DND-41 (cell line): ENCODE measurements around the gene RPIA.
A peak's percentile ranks its signal among the peaks of the same experiment; 100 is the strongest.

Experiments used
- ATAC-seq: fragments of 200-7000 bp; cut with Tn5 transposase; 3 replicates; pipeline ENCODE4 v1.9.1; 2021; ENCODE audit warnings: low read depth; ENCODE audit not compliant: insufficient read depth
- DNase-seq: peaks from one replicate; pipeline ENCODE4 v3.0.0-alpha.2; 2020
- H2AFZ ChIP-seq: 2 replicates; pipeline ENCODE4 v1.6.0; 2012; ENCODE audit warnings: low read depth, low read length
- H3K27ac ChIP-seq: 2 replicates; pipeline ENCODE4 v1.5.1; 2012; ENCODE audit warnings: low read length, inconsistent platforms
- H3K27me3 ChIP-seq: fragments of 200-600 bp; sonication (generic); 2 replicates; pipeline ENCODE4 v1.6.0; 2012; ENCODE audit warnings: low read length, mild to moderate bottlenecking, inconsistent platforms; ENCODE audit not compliant: insufficient read depth, poor library complexity
- H3K36me3 ChIP-seq: 2 replicates; pipeline ENCODE4 v1.5.1; 2012; ENCODE audit warnings: low read length, inconsistent platforms; ENCODE audit not compliant: insufficient read depth
- H3K4me1 ChIP-seq: 2 replicates; pipeline ENCODE4 v1.5.1; 2012; ENCODE audit warnings: mild to moderate bottlenecking, low read length; ENCODE audit not compliant: insufficient read depth
- H3K4me2 ChIP-seq: 2 replicates; pipeline ENCODE4 v1.6.0; 2012; ENCODE audit warnings: mild to moderate bottlenecking, moderate library complexity, low read length, inconsistent platforms; ENCODE audit not compliant: insufficient read depth
- H3K4me3 ChIP-seq, 2 experiments: fragments of 200-600 bp in 1 of 2; shearing (Covaris generic) in 1 of 2; 2 replicates each; pipeline ENCODE4 v1.5.1; 2012 to 2016; ENCODE audit warnings: inconsistent platforms in 2 of 2, low read length in 2 of 2, mild to moderate bottlenecking in 2 of 2, low read depth in 1 of 2, moderate library complexity in 1 of 2
- H3K79me2 ChIP-seq: 2 replicates; pipeline ENCODE4 v1.6.0; 2012; ENCODE audit warnings: low read length, inconsistent platforms; ENCODE audit not compliant: insufficient read depth
- H3K9ac ChIP-seq: 2 replicates; pipeline ENCODE4 v1.6.0; 2012; ENCODE audit warnings: low read depth, mild to moderate bottlenecking, inconsistent platforms, low read length, moderate library complexity
- H3K9me3 ChIP-seq: 2 replicates; pipeline ENCODE4 v1.5.1; 2012; ENCODE audit warnings: low read length, moderate library complexity, mild to moderate bottlenecking, inconsistent platforms; ENCODE audit not compliant: insufficient read depth, severe bottlenecking
- H4K20me1 ChIP-seq: 2 replicates; pipeline ENCODE4 v1.6.0; 2012; ENCODE audit warnings: low read length; ENCODE audit not compliant: insufficient read depth
- EZH2 ChIP-seq: IDR thresholded peaks from 3 replicates; pipeline ENCODE4 v1.6.1; 2012; ENCODE audit warnings: borderline replicate concordance, low read depth, mild to moderate bottlenecking, moderate library complexity, low read length, inconsistent platforms; ENCODE audit not compliant: severe bottlenecking
- TF ChIP-seq, protein P1 (sequence below): IDR thresholded peaks from 2 replicates; pipeline ENCODE4 v1.5.1; 2012; ENCODE audit warnings: borderline replicate concordance, low read length, moderate library complexity, mild to moderate bottlenecking; ENCODE audit not compliant: poor library complexity, severe bottlenecking; ENCODE audit errors: extremely low read depth

RPIA gene

DNA sequence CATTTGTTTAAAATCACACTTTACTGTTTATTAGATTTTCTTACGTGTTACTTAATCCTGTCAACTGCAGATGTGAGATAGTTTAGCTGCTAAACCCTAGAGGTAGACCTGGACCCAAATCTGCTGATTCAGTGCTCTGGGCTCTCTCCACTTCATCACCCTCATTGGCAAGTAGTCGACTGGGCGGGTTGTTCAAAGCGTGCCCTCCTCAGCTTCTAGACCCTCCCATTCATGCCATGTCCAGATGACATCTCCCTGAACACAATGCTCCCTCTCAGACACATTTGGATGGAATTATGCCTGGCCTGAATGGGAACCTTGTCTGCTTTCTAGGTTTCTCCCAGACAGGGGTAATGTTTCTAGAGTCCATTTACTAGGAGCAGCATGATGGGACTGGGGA is 43.7 kb downstream of the RPIA start:
- Histone ChIP-seq H2AFZ (no peak overlapping the region), H3K79me2 (no peaks in the 10 kb centered on the region), H3K27me3 (no peaks in the 10 kb centered on the region), H3K4me2 (no peak overlapping the region), H4K20me1 (peaks cover 8% of the 10 kb centered on the region; the same call in 1 of the 2 replicates), H3K4me1 (no peaks in the 10 kb centered on the region), H3K9me3 (no peaks in the 10 kb centered on the region), H3K9ac (no peak overlapping the region), H3K4me3 (no peak overlapping the region), H3K27ac (no peak overlapping the region), H3K36me3 (peaks cover 43% of the 10 kb centered on the region)
- no peak for TF ChIP-seq EZH2
- TF ChIP-seq, protein P1, sequence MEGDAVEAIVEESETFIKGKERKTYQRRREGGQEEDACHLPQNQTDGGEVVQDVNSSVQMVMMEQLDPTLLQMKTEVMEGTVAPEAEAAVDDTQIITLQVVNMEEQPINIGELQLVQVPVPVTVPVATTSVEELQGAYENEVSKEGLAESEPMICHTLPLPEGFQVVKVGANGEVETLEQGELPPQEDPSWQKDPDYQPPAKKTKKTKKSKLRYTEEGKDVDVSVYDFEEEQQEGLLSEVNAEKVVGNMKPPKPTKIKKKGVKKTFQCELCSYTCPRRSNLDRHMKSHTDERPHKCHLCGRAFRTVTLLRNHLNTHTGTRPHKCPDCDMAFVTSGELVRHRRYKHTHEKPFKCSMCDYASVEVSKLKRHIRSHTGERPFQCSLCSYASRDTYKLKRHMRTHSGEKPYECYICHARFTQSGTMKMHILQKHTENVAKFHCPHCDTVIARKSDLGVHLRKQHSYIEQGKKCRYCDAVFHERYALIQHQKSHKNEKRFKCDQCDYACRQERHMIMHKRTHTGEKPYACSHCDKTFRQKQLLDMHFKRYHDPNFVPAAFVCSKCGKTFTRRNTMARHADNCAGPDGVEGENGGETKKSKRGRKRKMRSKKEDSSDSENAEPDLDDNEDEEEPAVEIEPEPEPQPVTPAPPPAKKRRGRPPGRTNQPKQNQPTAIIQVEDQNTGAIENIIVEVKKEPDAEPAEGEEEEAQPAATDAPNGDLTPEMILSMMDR = no peak
- no peak for DNase-seq
- no peak for ATAC-seq

DNA sequence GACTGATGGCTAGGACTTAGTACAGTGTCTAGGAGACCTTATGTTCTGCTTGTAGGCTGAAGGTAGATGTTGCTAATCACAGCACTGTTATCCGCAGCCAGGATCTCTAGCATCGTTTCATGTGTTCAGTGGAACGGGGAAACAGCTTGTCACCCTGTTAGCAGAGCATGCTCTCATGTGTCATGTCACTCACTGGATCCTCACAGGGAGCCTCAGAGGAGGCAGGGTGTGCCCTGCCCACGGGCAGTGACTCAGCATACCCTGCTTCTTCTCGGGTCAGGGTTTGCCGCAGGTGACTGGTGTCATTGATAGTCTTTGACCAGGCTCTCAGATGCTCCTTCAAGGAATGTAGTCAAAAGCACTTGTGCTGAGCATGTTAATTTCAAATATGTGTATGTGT is 44.4 kb downstream of the RPIA start:
- ATAC-seq = no peak
- TF ChIP-seq EZH2 = no peak
- TF ChIP-seq, protein P1 = no peak

GRCh38 chr2:88736437-88736836 is 45.0 kb downstream of the RPIA start:
- Histone ChIP-seq H3K36me3 (peaks cover 55% of the 10 kb centered on the region), H3K9me3 (no peaks in the 10 kb centered on the region), H3K4me1 (no peaks in the 10 kb centered on the region), H3K9ac (no peak overlapping the region), H3K79me2 (no peaks in the 10 kb centered on the region), H3K27ac (no peak overlapping the region), H4K20me1 (peaks cover 8% of the 10 kb centered on the region; the same call in 1 of the 2 replicates), H3K4me3 (no peak overlapping the region), H3K27me3 (no peaks in the 10 kb centered on the region), H2AFZ (no peak overlapping the region), H3K4me2 (no peak overlapping the region)
- TF ChIP-seq, protein P1 = no peak
- no peak for TF ChIP-seq EZH2
- no peak for DNase-seq
- no peak for ATAC-seq

More for the DNA sequence above, 44.4 kb downstream of the RPIA start:
- no peak overlapping the region for H2AFZ ChIP-seq
- H3K27me3 ChIP-seq = no peaks in the 10 kb centered on the region
- peaks cover 8% of the 10 kb centered on the region; the same call in 1 of the 2 replicates for H4K20me1 ChIP-seq
- H3K36me3 ChIP-seq = peaks cover 49% of the 10 kb centered on the region
- no peak overlapping the region for H3K4me3 ChIP-seq
- H3K79me2 ChIP-seq = no peaks in the 10 kb centered on the region
- no peaks in the 10 kb centered on the region for H3K9me3 ChIP-seq
- H3K27ac ChIP-seq = peak overlapping the region; percentile 8; the same call in 1 of the 2 replicates
- H3K4me2 ChIP-seq = no peak overlapping the region
- H3K9ac ChIP-seq = no peak overlapping the region
- no peak for DNase-seq
- H3K4me1 ChIP-seq = no peaks in the 10 kb centered on the region

GRCh38 chr2:88737385-88737784 is 45.9 kb downstream of the RPIA start:
- Histone ChIP-seq H3K36me3 (peaks cover 62% of the 10 kb centered on the region), H3K27me3 (no peaks in the 10 kb centered on the region), H3K79me2 (no peaks in the 10 kb centered on the region), H3K4me3 (no peak overlapping the region), H4K20me1 (peaks cover 8% of the 10 kb centered on the region; the same call in 1 of the 2 replicates), H3K27ac (no peak overlapping the region), H3K4me1 (no peaks in the 10 kb centered on the region), H2AFZ (no peak overlapping the region), H3K9me3 (no peaks in the 10 kb centered on the region), H3K9ac (no peak overlapping the region), H3K4me2 (no peak overlapping the region)
- DNase-seq (no peak), ATAC-seq (no peak)
- TF ChIP-seq EZH2 = no peak
- TF ChIP-seq, protein P1 = no peak
